ENCODE results near the gene AHCYL1. TPM values are rescaled to one million over a fixed set of nuclear protein-coding genes. Genes with fewer than 3 reads are reported as not detected.

Gene AHCYL1
- total RNA-seq, 4 donors from 2014 or later, result 82.6 to 102 (median 92.4) TPM

- peak within 1 kb of the TSS; percentile 78 to 97 for H3K4me3 ChIP-seq
- H3K27me3 ChIP-seq, result no peaks in the 10 kb centered on the region
- peak within 1 kb of the TSS; percentile 69 to 95 (median 90) for H3K27ac ChIP-seq
- peak in 1 of 2 donors; percentile 55 for TF ChIP-seq POLR2A (IDR thresholded peaks at IDR 0.05)
- no peak for TF ChIP-seq EP300 (IDR thresholded peaks at IDR 0.05)
- peak; percentile 86 for TF ChIP-seq POLR2AphosphoS5 (IDR thresholded peaks at IDR 0.05)
- peaks cover 0 to 30% of the 10 kb centered on the region in 2 donors for H3K36me3 ChIP-seq
- peaks cover 0 to 37% (median 0%) of the 10 kb centered on the region in 3 donors for H3K4me1 ChIP-seq
- no peaks in the 10 kb centered on the region for H3K9me3 ChIP-seq
- WGBS, 2 donors (ENCODE audit: low coverage in 1 of 2), result 0% methylated on average over 3 to 10 of the region's 66 CpGs
- peak; percentile 98 for ATAC-seq
Observed at GRCh38 chr1:110034451-110035235, 50.1 kb downstream of the AHCYL1 start, which contains the start of gene STRIP1. STRIP1 (plus strand) TSS chr1:110034624; CDS start chr1:110034638, 14 bp downstream.

- peak overlapping the region; percentile 78 to 97 for H3K4me3 ChIP-seq
- peaks cover 0 to 36% of the 10 kb centered on the region in 2 donors for H3K36me3 ChIP-seq
- no peak for ATAC-seq
- H3K9me3 ChIP-seq, result no peaks in the 10 kb centered on the region
- no peaks in the 10 kb centered on the region for H3K27me3 ChIP-seq
- 16 to 30% methylated on average over 2 to 7 of the region's 16 CpGs for WGBS, 2 donors (ENCODE audit: low coverage in 1 of 2)
- peak overlapping the region; percentile 69 to 95 (median 90) for H3K27ac ChIP-seq
- no peak for TF ChIP-seq EP300 (IDR thresholded peaks at IDR 0.05)
- no peak for TF ChIP-seq POLR2A (IDR thresholded peaks at IDR 0.05)
- TF ChIP-seq CTCF (IDR thresholded peaks at IDR 0.05), result no peak
- no peak for TF ChIP-seq POLR2AphosphoS5 (IDR thresholded peaks at IDR 0.05)
- H3K4me1 ChIP-seq, result peaks cover 0 to 32% (median 0%) of the 10 kb centered on the region in 3 donors
Observed at GRCh38 chr1:110035236-110035752, 50.7 kb downstream of the AHCYL1 start.

GRCh38 chr1:110038271-110038670, 53.7 kb downstream of the AHCYL1 start:
- WGBS, 2 donors (ENCODE audit: low coverage in 1 of 2), result 75 to 80% methylated on average over 1 to 2 of the region's 5 CpGs
- Histone ChIP-seq H3K9me3 (no peaks in the 10 kb centered on the region), H3K27ac (no peak overlapping the region), H3K4me1 (peaks cover 0 to 32% (median 0%) of the 10 kb centered on the region in 3 donors), H3K27me3 (no peaks in the 10 kb centered on the region), H3K4me3 (no peak overlapping the region), H3K36me3 (peaks cover 0 to 66% of the 10 kb centered on the region in 2 donors)
- TF ChIP-seq POLR2AphosphoS5 (IDR thresholded peaks at IDR 0.05), result no peak
- no peak for TF ChIP-seq EP300 (IDR thresholded peaks at IDR 0.05)
- no peak for TF ChIP-seq POLR2A (IDR thresholded peaks at IDR 0.05)
- no peak for TF ChIP-seq CTCF (IDR thresholded peaks at IDR 0.05)
- no peak for ATAC-seq

GRCh38 chr1:110039641-110040040, 55.1 kb downstream of the AHCYL1 start:
- Histone ChIP-seq H3K27me3 (no peaks in the 10 kb centered on the region), H3K36me3 (peaks cover 0 to 80% of the 10 kb centered on the region in 2 donors), H3K4me3 (no peak overlapping the region), H3K27ac (no peak overlapping the region), H3K9me3 (no peaks in the 10 kb centered on the region), H3K4me1 (peaks cover 0 to 27% (median 0%) of the 10 kb centered on the region in 3 donors)
- WGBS, 2 donors (ENCODE audit: low coverage in 1 of 2), result 50% methylated on average over 1 of the region's 4 CpGs; no CpG with 5 or more reads in 1 of the 2 donors
- no peak for ATAC-seq
- TF ChIP-seq POLR2A (IDR thresholded peaks at IDR 0.05) (no peak), POLR2AphosphoS5 (IDR thresholded peaks at IDR 0.05) (no peak), EP300 (IDR thresholded peaks at IDR 0.05) (no peak), CTCF (IDR thresholded peaks at IDR 0.05) (no peak)

- peaks cover 0 to 89% of the 10 kb centered on the region in 2 donors for H3K36me3 ChIP-seq
- WGBS, 2 donors (ENCODE audit: low coverage in 1 of 2), result no CpG with 5 or more reads among the region's 4 CpGs
Observed at GRCh38 chr1:110040548-110040947, 56.0 kb downstream of the AHCYL1 start.

More at GRCh38 chr1:110040548-110040947, 56.0 kb downstream of the AHCYL1 start:
- Histone ChIP-seq H3K27me3 (no peaks in the 10 kb centered on the region), H3K9me3 (no peaks in the 10 kb centered on the region), H3K4me3 (no peak overlapping the region), H3K4me1 (peaks cover 0 to 21% (median 0%) of the 10 kb centered on the region in 3 donors), H3K27ac (no peak overlapping the region)
- TF ChIP-seq POLR2AphosphoS5 (IDR thresholded peaks at IDR 0.05) (no peak), EP300 (IDR thresholded peaks at IDR 0.05) (no peak), CTCF (IDR thresholded peaks at IDR 0.05) (no peak), POLR2A (IDR thresholded peaks at IDR 0.05) (no peak)
- ATAC-seq, result no peak
